ENCODE data around the gene LITAFD. TPM values are rescaled to one million over a fixed set of nuclear protein-coding genes. Genes with fewer than 3 reads are reported as not detected.

Gene LITAFD
- total RNA-seq (2012; rRNA removed): not detected in 2 replicates
- polyA plus RNA-seq (2012; rRNA removed): not detected in 2 replicates
- polyA plus RNA-seq (2012; cell fraction: cytosol; rRNA removed): not detected in 2 replicates
- not detected in 2 replicates for polyA plus RNA-seq (2012; cell fraction: nucleus; rRNA removed; ENCODE audit: low replicate concordance)
- not detected for Bru-seq, nascent RNA
- not detected for BruChase-seq, experiment 1, labeled RNA remaining after a 6-hour chase
- percentile 14 among the genes with signal in this experiment for BruChase-seq, experiment 2, labeled RNA remaining after a 2-hour chase
- long read RNA-seq: 0 reads

GRCh38 chr16:8882041-8882617, at the start of gene LITAFD:
TSS of gene LITAFD (plus strand) at chr16:8882351. CDS start at chr16:8884356, 2,005 bp downstream.
- no peak within 1 kb of the TSS for H3K23ac ChIP-seq (ENCODE audit: low read depth, low read length)
- H2AK5ac ChIP-seq (ENCODE audit: low read depth, low read length): peak within 1 kb of the TSS; percentile 60; the same call in 1 of the 2 replicates
- peaks cover 22% of the 10 kb centered on the region for H4K20me1 ChIP-seq (ENCODE audit: insufficient read depth, low read length)
- peak within 1 kb of the TSS; percentile 32 for H4K91ac ChIP-seq (ENCODE audit: insufficient read depth, low read depth, low read length)
- DNase-seq (no peak), ATAC-seq (ENCODE audit: low read depth) (no peak)
- no TSS peak for BruUV-seq (replicated peaks)
- no peak within 1 kb of the TSS; the same call in none of the 2 replicates for H2BK20ac ChIP-seq (ENCODE audit: low read depth, low read length)
- H2AK9ac ChIP-seq (replicated peaks; ENCODE audit: low read depth, low read length, poor library complexity): no peak within 1 kb of the TSS
- H3K14ac ChIP-seq (replicated peaks; ENCODE audit: low read depth, low read length): no peak within 1 kb of the TSS
- no peaks in the 10 kb centered on the region for H3K9me3 ChIP-seq (ENCODE audit: control insufficient read depth, insufficient read depth, low read length)
- ChIA-PET CTCF (no interaction called here), POLR2A (ENCODE audit: unreplicated experiment) (interaction anchor here (0.6 kb wide), 1 partner anchor 221 kb away, joined by 6 read pairs; no protein-coding TSS in a partner anchor)
- peaks cover 38% of the 10 kb centered on the region for H3K4me1 ChIP-seq (ENCODE audit: control insufficient read depth, insufficient read depth, low read length)
- no peaks in the 10 kb centered on the region for H3K36me3 ChIP-seq (ENCODE audit: control insufficient read depth, insufficient read depth, low read length)
- no peak within 1 kb of the TSS for H3K56ac ChIP-seq (ENCODE audit: extremely low read depth, insufficient read depth, low read length)
- peak within 1 kb of the TSS; percentile 57; the same call in 1 of the 2 replicates for H3K4ac ChIP-seq (ENCODE audit: low read depth, low read length)
- no peak within 1 kb of the TSS for H3K27ac ChIP-seq (ENCODE audit: insufficient read depth, low read length)
- no peak for TF ChIP-seq NFE2L2 (IDR thresholded peaks at IDR 0.05; ENCODE audit: low read depth, low read length)
- TF ChIP-seq MAFK (IDR thresholded peaks at IDR 0.05; ENCODE audit: low read depth, low read length): no peak
- H3K4me3 ChIP-seq (ENCODE audit: insufficient read depth, low read depth, low read length): no peak within 1 kb of the TSS
- H3K18ac ChIP-seq (ENCODE audit: low read depth, low read length): no peak within 1 kb of the TSS
- no peak within 1 kb of the TSS for H3K9ac ChIP-seq (ENCODE audit: low read depth, low read length)
- peaks cover 32% of the 10 kb centered on the region for H3K9me1 ChIP-seq (ENCODE audit: insufficient read depth, low read length)
- H2AFZ ChIP-seq (replicated peaks; ENCODE audit: low read length, poor library complexity): no peak within 1 kb of the TSS
- in situ Hi-C loops (cut with MboI; ENCODE audit: low sequenced_read_pairs) (loop anchor here (5.0 kb wide), 2 partner anchors 225 to 315 kb away; no protein-coding TSS in a partner anchor), dilution Hi-C loops (cut with HindIII; ENCODE audit: low sequenced_read_pairs, unreplicated experiment) (no loop called here), intact Hi-C loops (cut with micrococcal nuclease) (loop anchor here (10.0 kb wide), 1 partner anchor 63 kb away; no protein-coding TSS in a partner anchor)
- 73% methylated on average over 6 of the region's 10 CpGs; no CpG with 5 or more reads in 1 of the 2 experiments for WGBS, 2 experiments (ENCODE audit: extremely low coverage in 2 of 2, insufficient read length in 1 of 2)
- H3K4me2 ChIP-seq (ENCODE audit: low read depth, low read length): no peak within 1 kb of the TSS
- H4K5ac ChIP-seq (ENCODE audit: low read depth, low read length): no peak within 1 kb of the TSS
- H3K79me1 ChIP-seq (ENCODE audit: low read depth in 1 of 2, low read length in 2 of 2): peaks cover 1 to 29% of the 10 kb centered on the region in 2 experiments; a peak in 2 of 4 replicates
- H2BK15ac ChIP-seq (ENCODE audit: low read depth, low read length): no peak within 1 kb of the TSS
- no peak within 1 kb of the TSS for H4K8ac ChIP-seq (ENCODE audit: low read depth in 2 of 2, low read length in 2 of 2)
- H2BK120ac ChIP-seq (ENCODE audit: low read depth, low read length): no peak within 1 kb of the TSS
- H3K27me3 ChIP-seq (ENCODE audit: control insufficient read depth, insufficient read depth, low read length): no peaks in the 10 kb centered on the region
- no peak within 1 kb of the TSS for H2BK5ac ChIP-seq (ENCODE audit: low read depth, low read length, poor library complexity, severe bottlenecking)
